GM12872 (cell line): Measurements from ENCODE around the gene ZFAND5.

Experiments used
- TF ChIP-seq, protein P1 (sequence below): IDR thresholded peaks from 3 replicates; pipeline ENCODE4 v1.5.1; 2011; ENCODE audit warnings: low read depth, mild to moderate bottlenecking, low read length, moderate library complexity; ENCODE audit not compliant: insufficient read depth

ZFAND5 gene

DNA sequence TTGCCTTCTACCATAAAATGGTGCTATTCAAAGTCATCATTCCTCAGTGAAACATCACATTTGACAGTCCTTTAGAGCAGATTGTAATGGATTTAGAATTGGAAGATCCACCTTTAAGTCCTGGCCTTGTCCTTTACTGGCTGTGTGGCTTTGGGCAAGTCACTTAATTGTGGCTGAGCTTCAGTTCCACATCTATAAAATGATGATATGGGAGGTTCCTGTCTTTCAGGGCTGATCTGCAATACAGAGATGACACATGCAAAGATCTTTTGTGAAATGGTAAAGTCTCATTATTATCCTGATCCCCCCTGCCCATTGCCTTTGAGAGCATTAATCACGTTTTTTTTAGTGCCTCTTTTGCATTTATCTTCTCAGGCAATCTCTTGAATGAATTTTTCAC, 58.2 kb downstream of the ZFAND5 start:
- TF ChIP-seq, protein P1, sequence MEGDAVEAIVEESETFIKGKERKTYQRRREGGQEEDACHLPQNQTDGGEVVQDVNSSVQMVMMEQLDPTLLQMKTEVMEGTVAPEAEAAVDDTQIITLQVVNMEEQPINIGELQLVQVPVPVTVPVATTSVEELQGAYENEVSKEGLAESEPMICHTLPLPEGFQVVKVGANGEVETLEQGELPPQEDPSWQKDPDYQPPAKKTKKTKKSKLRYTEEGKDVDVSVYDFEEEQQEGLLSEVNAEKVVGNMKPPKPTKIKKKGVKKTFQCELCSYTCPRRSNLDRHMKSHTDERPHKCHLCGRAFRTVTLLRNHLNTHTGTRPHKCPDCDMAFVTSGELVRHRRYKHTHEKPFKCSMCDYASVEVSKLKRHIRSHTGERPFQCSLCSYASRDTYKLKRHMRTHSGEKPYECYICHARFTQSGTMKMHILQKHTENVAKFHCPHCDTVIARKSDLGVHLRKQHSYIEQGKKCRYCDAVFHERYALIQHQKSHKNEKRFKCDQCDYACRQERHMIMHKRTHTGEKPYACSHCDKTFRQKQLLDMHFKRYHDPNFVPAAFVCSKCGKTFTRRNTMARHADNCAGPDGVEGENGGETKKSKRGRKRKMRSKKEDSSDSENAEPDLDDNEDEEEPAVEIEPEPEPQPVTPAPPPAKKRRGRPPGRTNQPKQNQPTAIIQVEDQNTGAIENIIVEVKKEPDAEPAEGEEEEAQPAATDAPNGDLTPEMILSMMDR: no peak

DNA sequence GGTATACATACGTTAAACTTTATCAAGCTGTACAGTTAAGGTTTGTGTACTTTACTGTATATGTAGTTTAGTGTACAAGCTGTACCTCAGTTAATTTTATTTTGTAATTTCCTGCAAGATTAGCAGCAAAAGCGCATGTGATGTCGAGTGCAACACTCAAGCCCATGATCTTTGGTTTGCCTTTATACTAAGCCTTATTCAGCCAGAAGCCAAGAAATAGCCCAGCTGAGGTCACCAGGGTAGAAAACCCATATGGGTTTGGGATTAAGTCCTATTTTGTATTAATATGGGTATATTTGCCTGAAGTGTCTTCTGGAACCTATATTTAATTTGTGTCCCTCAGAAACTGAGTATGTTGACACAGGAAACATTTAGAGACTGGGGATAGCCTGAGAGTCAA, 59.3 kb downstream of the ZFAND5 start:
- TF ChIP-seq, protein P1: no peak

DNA sequence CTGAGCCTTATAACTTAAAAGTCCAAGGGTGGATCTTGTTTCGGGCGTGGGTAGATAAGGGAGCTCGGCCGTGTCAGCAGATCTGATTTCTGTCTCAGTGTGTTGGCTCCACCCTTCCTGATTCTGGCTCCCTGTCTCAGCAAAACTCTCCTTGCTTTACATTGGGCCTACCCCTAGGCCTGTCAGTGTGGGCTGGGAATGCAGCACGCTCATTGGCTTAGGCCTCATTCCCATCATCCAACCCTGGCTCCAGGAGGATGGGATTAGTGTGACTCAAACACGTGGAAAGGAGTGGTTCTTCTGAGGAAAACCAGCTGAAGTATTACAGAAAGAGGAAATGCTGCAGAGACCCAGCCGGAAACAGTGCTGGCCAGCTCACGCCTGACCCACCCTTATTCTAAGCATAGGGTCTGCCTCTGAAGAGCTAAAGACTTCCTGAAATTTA, 59.9 kb downstream of the ZFAND5 start:
- TF ChIP-seq, protein P1: no peak

DNA sequence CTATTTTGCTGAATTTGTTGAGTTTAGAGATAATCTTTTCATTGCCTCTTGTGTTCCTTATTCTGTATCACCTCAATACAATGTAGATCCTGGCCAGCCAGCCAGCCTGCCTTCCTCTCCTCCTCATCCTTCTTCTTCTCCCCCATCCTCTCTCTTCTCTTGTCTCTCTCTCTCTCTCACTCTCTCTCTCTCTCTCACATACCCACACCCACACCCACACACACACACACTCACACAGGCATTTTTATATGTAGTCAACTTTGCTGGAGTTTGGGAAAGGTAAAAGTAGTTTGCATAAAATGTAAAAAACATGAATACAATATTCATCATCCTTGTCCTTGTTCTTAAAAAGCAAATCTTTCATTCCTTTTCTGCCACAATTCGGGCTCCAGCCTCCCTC, 60.5 kb downstream of the ZFAND5 start:
- TF ChIP-seq, protein P1: no peak
